Ishikawa (cell line): ENCODE results near the gene RSU1.

Source experiments
- CEBPB ChIP-seq: IDR thresholded peaks from 2 replicates; pipeline ENCODE4 v1.6.1; 2012
- CREB1 ChIP-seq: IDR thresholded peaks from 2 replicates; pipeline ENCODE4 v1.6.1; 2012; ENCODE audit warnings: low read depth
- EGR1 ChIP-seq: IDR thresholded peaks from 2 replicates; pipeline ENCODE4 v1.6.1; 2012
- EP300 ChIP-seq: IDR thresholded peaks from 2 replicates; pipeline ENCODE4 v1.6.1; 2012; ENCODE audit warnings: borderline replicate concordance
- FOXM1 ChIP-seq: IDR thresholded peaks from 2 replicates; pipeline ENCODE4 v1.6.1; 2012; ENCODE audit warnings: low read depth, borderline replicate concordance
- NFIC ChIP-seq: IDR thresholded peaks from 2 replicates; pipeline ENCODE4 v1.6.1; 2012
- RAD21 ChIP-seq: IDR thresholded peaks from 2 replicates; pipeline ENCODE4 v1.6.1; 2012; ENCODE audit warnings: low read depth
- TAF1 ChIP-seq: IDR thresholded peaks from 2 replicates; pipeline ENCODE4 v1.6.1; 2012; ENCODE audit warnings: low read depth, mild to moderate bottlenecking
- TCF12 ChIP-seq: IDR thresholded peaks from 2 replicates; pipeline ENCODE4 v1.6.1; 2012; ENCODE audit warnings: low read depth
- TEAD4 ChIP-seq: IDR thresholded peaks from 2 replicates; pipeline ENCODE4 v1.6.1; 2012
- YY1 ChIP-seq: IDR thresholded peaks from 2 replicates; pipeline ENCODE4 v1.6.1; 2012; ENCODE audit warnings: low read depth
- ZBTB7A ChIP-seq: IDR thresholded peaks from 2 replicates; pipeline ENCODE4 v1.6.1; 2012; ENCODE audit warnings: low read depth
- TF ChIP-seq, protein P1 (sequence below): IDR thresholded peaks from 2 replicates; pipeline ENCODE4 v1.6.1; 2012
- TF ChIP-seq, protein P2 (sequence below): IDR thresholded peaks from 2 replicates; pipeline ENCODE4 v1.6.1; 2012
- TF ChIP-seq, protein P3 (sequence below): IDR thresholded peaks from 2 replicates; pipeline ENCODE4 v1.6.1; 2012; ENCODE audit warnings: low read depth, mild to moderate bottlenecking

The RSU1 gene

DNA sequence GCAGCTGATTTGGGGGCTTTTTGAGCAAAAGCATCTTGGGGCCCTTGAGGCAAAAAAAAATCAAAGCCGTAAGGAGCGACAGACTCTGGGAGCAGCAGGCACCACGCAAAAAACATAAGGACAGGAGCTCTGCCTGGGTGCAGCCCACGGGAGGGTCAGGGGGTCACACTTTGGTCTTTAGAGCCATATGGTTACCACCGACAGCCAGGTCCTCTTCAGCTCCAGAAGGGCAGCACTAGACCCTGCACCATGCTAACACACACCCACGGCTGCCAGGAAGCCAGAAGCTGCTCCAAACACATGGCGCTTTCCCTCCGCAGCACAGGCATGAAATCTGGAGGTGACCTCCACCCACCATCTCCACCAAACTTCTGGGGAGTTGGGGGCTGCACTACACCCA lies 47.1 kb downstream of the RSU1 start:
- no peak for TF ChIP-seq TEAD4
- TF ChIP-seq RAD21: no peak
- no peak for TF ChIP-seq EGR1
- TF ChIP-seq, protein P1, sequence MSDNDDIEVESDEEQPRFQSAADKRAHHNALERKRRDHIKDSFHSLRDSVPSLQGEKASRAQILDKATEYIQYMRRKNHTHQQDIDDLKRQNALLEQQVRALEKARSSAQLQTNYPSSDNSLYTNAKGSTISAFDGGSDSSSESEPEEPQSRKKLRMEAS: no peak
- no peak for TF ChIP-seq ZBTB7A
- TF ChIP-seq, protein P2, sequence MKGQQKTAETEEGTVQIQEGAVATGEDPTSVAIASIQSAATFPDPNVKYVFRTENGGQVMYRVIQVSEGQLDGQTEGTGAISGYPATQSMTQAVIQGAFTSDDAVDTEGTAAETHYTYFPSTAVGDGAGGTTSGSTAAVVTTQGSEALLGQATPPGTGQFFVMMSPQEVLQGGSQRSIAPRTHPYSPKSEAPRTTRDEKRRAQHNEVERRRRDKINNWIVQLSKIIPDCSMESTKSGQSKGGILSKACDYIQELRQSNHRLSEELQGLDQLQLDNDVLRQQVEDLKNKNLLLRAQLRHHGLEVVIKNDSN: no peak
- TF ChIP-seq NFIC: no peak
- TF ChIP-seq EP300: no peak
- TF ChIP-seq, protein P3, sequence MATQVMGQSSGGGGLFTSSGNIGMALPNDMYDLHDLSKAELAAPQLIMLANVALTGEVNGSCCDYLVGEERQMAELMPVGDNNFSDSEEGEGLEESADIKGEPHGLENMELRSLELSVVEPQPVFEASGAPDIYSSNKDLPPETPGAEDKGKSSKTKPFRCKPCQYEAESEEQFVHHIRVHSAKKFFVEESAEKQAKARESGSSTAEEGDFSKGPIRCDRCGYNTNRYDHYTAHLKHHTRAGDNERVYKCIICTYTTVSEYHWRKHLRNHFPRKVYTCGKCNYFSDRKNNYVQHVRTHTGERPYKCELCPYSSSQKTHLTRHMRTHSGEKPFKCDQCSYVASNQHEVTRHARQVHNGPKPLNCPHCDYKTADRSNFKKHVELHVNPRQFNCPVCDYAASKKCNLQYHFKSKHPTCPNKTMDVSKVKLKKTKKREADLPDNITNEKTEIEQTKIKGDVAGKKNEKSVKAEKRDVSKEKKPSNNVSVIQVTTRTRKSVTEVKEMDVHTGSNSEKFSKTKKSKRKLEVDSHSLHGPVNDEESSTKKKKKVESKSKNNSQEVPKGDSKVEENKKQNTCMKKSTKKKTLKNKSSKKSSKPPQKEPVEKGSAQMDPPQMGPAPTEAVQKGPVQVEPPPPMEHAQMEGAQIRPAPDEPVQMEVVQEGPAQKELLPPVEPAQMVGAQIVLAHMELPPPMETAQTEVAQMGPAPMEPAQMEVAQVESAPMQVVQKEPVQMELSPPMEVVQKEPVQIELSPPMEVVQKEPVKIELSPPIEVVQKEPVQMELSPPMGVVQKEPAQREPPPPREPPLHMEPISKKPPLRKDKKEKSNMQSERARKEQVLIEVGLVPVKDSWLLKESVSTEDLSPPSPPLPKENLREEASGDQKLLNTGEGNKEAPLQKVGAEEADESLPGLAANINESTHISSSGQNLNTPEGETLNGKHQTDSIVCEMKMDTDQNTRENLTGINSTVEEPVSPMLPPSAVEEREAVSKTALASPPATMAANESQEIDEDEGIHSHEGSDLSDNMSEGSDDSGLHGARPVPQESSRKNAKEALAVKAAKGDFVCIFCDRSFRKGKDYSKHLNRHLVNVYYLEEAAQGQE: no peak
- TF ChIP-seq FOXM1: no peak
- TF ChIP-seq CREB1: no peak
- no peak for TF ChIP-seq TAF1
- no peak for TF ChIP-seq YY1
- TF ChIP-seq CEBPB: no peak
- TF ChIP-seq TCF12: no peak

DNA sequence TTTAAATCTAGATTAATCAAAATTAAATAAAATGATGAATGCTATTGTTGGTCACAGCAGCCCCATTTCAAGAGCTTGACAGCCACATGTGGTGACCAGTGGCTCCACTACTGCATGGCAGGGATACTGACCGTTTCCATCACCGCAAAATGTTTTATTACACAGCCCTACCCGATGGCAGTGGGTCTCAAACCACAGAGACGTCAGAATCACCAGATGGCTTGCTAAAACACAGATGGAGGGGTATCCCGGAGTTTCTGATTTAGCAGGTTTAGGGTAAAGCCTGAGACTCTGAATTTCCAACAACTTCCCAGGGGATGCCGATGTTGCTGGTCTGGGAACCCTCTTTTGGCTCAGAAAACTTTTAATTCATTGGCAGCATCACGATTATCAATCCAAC lies 47.9 kb downstream of the RSU1 start:
- TF ChIP-seq RAD21: no peak
- no peak for TF ChIP-seq ZBTB7A
- TF ChIP-seq, protein P1: no peak
- no peak for TF ChIP-seq FOXM1
- no peak for TF ChIP-seq TEAD4
- TF ChIP-seq NFIC: no peak
- no peak for TF ChIP-seq EGR1
- no peak for TF ChIP-seq EP300

DNA sequence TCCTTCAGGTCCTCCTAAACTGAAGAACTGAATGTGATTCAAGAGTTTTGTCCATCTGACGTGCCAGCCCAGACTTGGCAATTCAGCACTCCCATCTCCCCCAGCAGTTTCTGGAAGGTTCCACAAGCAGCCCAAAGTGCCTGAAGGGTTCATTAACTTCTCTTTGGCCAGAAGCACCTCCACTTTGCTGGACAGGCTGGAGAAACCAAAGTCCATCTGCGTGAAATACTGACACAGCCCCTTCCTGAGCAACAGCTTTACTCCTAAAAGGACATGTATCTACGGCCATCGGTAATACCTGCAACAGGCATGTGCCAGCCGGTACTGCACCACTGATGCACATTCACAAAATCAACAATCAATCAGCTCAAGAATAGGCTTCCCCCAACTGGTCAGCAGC lies 48.5 kb downstream of the RSU1 start:
- no peak for TF ChIP-seq YY1
- TF ChIP-seq FOXM1: no peak
- TF ChIP-seq, protein P2: no peak

DNA sequence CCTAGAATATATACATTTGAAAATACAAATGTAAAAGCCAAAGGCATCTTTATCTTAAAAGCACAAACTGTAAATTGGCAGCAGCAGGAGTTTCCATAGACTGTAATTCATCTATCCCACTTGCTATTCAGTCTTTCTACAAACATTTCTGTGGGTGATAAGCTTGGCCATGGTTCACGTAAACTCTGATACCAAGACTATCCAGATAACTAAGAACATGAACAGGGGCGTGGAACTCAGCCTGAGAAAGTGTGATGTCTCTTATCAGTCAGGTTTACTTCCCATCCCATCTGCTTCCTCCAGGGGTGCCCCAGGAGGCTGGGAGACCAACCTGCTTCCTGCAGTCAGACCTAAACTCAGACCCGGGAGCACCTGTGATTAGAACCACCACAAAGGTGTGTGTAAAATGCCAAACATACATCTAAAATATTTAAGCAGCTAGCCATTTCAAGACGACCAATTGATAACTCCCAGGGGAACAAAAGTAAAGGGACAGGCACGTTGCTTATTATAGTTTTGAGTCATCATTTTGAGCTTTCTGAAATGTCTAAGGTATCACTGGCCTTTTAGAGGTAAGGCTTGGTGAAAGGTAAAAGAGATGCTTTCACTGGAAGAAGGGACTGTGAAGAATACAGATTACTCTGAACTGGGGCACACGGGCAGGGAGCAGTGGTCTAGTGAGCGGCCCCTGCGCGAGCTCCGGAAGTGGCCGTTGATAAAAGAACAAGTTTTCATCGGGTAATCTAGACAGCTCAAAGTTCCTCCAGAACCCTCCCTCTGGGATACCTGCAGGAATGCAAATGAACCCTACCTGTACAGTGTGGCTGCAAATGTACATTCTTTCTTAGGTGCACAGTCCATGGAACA lies 51.5 kb downstream of the RSU1 start:
- TF ChIP-seq TCF12 (no peak), EP300 (no peak), CEBPB (no peak), RAD21 (no peak), TEAD4 (no peak), YY1 (no peak), TAF1 (no peak), ZBTB7A (no peak), CREB1 (no peak), FOXM1 (no peak), NFIC (no peak), EGR1 (no peak)
- TF ChIP-seq, protein P1: no peak
- TF ChIP-seq, protein P2: no peak
- TF ChIP-seq, protein P3: no peak

DNA sequence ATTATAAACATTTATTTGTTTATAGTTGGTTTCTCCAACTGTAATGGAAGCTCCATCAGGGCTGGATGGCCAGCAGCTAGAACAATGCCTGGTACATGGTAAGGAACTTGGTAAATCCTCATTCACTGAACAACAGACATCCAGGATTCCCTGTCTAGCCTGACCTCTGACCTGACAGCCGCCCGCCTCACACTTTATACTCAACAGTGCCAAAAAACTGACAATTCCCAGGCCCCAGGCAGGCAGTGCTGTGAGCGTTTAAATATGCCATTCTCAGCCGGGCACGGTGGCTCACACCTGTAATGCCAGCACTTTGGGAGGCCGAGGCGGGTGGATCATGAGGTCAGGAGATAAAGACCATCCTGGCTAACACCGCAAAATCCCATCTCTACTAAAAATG lies 55.9 kb downstream of the RSU1 start:
- TF ChIP-seq FOXM1: no peak
- no peak for TF ChIP-seq TCF12
- TF ChIP-seq ZBTB7A: no peak
- TF ChIP-seq, protein P1: no peak
- TF ChIP-seq, protein P2: no peak
